NCI-H2107 treated with DMSO at 0.1 percent for 48 hours (cell line): ENCODE results near the gene LRRC57.
A peak's percentile ranks its signal among the peaks of the same experiment; 100 is the strongest.
"Not testable (repeated sequence)": the region's sequence is repeated elsewhere in the genome, so short reads cannot be mapped to it uniquely, and the experiment has no call there.

ENCODE experiments used
- DNase-seq: peaks from one replicate; lab custom pipeline; 2025; ENCODE audit not compliant: unreplicated experiment; lab: John Stamatoyannopoulos, UW

Gene LRRC57

DNA sequence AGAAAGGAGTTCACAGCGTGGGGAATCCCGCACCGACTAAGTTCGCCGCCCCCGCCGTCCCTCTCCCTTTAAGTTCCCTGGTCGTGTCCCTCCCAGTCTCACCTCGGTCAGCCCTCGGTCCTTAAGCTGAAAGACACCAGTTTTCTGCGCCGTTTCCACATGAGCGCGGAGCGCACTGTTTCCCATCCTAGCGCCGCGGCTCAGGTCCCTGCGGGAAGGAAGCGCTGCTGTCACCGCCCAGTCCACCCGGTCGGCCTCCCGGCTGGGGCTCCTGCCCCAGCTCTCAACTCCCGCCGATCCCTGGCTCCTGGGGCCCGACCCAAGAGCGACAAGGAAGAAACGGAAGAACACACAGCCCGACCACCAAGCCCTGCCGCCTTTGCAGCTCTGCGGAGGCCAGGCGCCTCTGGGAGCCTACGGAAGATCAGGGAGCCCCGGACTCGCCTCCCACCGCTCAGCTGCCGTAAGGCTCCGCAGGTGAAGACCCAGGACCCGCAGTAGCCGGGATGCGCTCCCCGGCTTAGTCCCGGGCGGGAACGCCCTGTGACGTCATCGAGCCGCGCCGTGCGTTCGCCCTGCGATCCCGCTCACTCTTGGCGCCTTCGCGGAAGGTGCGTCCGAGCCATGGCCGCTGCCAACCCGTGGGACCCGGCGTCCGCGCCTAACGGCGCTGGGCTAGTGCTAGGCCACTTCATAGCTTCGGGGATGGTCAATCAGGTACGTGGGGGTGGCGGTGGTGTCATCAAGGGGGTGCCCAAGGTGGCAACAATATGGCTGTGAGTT is at the start of gene LRRC57, which contains the start of gene HAUS2:
Gene LRRC57, minus strand, starts transcription at position 545 of the 783 bp plus-strand sequence. Its CDS starts 359 bp downstream, at position 186.
Gene HAUS2, plus strand, starts transcription at position 590 of the 783 bp plus-strand sequence. Its CDS starts 35 bp downstream, at position 625.
- DNase-seq: peak; percentile 35

DNA sequence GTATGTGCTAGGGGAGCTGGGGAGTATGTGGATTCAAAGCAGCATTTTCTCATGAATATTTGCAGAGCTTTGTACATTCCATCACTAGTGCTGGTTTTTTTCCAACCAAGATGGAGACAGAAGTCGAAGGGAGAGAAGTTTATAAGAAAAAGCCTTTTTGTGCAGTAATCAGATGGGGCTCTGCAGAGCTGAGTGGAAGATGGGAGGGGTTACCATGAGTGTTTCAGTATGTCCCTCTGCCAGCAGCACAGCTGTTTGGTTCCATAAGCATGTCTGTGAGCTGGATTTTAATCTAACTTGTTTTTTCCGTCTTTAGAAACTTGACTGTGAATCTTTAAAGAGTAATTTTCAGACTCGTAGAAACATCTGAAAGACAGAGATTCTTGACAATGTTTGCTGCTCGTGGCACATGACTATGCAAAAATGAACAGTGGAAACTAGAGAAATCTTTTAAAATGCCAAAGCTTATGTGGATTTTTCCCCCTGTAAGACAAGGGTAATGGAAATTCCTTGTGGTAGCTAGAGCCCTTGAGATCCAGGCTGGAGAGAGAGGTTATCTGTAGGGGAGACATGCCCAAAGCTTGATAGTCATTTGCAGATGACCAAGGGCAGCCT is 47.1 kb upstream of the LRRC57 start:
- no peak for DNase-seq

- DNase-seq: no peak
These were observed 45.5 kb upstream of the LRRC57 start for GRCh38 chr15:42594095-42594494.

DNA sequence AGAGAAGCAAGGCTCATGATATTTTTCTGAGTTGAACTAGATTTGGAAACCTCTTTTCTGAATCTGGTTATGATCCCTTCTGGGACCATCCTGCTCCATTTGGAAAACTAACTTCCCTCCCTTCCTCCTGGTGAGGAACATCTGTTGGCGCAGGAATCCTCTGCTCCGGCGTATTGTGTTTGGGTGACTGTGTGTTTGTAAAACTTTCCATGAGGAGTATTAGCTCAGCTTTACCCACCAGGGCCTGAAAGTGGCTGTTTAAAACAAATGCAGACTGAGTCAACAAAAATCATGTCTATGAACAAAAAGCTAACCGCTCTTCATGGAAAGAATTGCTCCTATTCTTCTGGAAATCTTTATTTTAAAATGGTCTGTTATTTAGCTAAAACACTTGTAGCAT is 44.5 kb upstream of the LRRC57 start:
- no peak for DNase-seq

DNA sequence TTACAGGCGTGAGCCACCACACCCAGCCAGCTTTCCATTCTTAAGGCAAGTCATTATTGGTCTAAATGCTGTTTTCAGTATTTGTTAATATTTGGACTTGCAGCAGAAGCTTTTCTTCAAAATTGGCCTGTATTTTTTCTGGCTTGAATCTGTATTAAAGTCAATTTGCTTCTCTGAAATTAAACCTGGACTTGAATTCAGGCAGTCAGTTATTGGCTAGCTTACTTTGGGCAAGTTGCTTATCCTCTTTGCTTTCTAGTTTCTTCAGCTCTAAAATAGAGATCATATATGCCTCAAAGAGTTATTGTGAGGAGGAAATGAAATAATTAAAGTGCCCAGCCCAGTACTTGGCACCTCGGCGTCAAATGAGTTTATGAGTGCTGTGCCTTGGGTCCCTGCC is 44.1 kb upstream of the LRRC57 start:
- DNase-seq: no peak

GRCh38 chr15:42591238-42591934 is 42.8 kb upstream of the LRRC57 start:
- DNase-seq: no peak

DNA sequence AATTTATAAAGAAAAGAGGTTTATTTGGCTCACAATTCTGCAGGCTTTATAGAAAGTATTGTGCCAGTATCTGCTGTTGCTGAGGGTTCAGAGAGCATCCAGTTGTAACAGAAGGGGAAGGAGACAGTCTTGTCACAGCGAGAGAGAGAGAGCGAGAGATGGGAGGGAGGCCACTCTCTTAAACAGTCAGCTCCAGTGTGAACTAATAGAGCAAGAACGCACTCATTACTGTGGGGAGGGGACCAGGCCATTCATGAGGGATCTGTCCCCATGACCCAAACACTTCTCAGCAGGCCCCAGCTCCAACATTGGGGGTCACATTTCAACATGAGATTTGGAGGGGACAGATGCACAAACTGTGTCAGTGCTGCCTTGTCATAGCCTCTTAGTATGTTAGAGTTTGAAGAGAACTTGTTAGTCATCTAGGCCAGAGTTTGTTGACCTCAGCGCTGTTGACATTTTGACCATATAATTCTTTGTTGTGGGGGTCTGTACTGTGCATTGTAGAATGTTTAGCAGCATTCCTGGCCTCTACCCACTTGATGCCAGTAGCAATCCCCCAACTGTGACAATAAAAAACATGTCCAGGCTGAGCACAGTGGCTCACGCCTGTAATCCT is 42.1 kb upstream of the LRRC57 start:
- no peak for DNase-seq

- no peak for DNase-seq
These were observed 35.6 kb upstream of the LRRC57 start for GRCh38 chr15:42584031-42584765.

- DNase-seq: no peak
These were observed 34.2 kb upstream of the LRRC57 start for GRCh38 chr15:42582569-42583375.

GRCh38 chr15:42581272-42581730 is 32.7 kb upstream of the LRRC57 start:
- DNase-seq: peak; percentile 41

- DNase-seq: no peak
These were observed 30.5 kb upstream of the LRRC57 start for GRCh38 chr15:42578984-42579537.

- DNase-seq: no peak
These were observed 29.0 kb upstream of the LRRC57 start for GRCh38 chr15:42577514-42578031.

GRCh38 chr15:42576776-42577175 is 28.2 kb upstream of the LRRC57 start:
- DNase-seq: no peak

GRCh38 chr15:42576040-42576594 is 27.5 kb upstream of the LRRC57 start:
- DNase-seq: no peak

DNA sequence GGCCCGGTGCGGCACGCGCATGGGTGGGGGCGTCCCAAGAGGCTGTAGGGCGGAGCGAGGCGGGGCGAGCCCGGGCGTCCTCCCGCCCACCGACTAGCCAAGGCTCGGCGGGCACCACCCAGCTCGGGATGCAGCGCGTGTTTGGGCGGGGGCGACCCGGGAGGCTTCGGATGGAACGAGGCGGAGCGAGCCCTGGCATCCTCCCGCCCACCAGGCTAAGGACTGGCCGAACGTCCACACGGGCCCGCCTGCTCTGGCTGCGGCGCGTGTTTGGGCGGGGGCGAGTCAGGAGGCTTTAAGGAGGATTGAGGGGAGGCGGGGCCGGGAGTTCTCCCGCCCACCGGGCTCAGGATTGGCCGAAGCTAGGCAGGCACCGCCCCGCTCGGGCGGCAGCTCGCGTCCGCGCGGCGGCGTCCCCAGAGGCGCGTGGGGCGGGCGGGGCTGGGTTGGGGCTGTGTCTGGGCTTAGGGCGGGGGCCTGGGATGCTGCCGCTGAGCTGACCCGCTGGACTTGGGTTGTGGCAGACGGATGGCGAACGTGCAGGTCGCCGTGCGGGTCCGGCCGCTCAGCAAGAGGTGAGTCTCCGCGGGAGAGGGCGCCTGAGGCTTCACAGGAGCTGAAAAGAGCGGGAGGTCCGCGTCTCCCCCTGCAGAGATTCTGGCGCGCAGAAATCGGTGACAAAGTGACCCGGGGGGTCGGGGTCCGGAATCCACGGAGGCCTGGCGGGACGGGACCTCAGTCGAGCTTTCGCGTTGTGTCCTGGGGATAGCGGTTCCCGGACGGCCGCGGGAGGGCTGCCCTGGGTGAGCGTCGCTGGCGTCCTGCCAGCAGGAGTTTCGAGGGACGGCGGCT is 26.8 kb upstream of the LRRC57 start, which contains the start of gene STARD9:
Gene STARD9, plus strand, starts transcription at position 419 of the 852 bp plus-strand sequence. Its CDS starts 110 bp downstream, at position 529.
- peak; percentile 57 for DNase-seq

DNA sequence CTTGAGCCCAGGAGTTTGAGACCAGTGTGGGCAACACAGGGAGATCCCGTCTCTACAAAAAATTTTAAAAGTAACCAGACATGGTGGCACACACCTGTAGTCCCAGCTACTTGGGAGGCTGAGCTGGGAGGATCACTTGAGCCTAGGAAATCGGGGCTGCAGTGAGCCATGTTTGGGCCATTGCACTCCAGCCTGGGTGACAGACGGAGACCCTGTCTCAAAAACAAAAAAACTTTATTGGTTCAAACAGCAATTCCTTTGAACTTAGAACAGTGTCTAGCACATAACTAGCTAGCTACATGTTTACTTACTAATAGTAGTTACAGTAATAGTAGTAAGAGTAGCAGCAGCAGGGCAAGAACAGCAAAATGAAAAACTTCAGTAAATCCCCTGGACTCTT is 10.1 kb upstream of the LRRC57 start:
- DNase-seq: no peak

DNA sequence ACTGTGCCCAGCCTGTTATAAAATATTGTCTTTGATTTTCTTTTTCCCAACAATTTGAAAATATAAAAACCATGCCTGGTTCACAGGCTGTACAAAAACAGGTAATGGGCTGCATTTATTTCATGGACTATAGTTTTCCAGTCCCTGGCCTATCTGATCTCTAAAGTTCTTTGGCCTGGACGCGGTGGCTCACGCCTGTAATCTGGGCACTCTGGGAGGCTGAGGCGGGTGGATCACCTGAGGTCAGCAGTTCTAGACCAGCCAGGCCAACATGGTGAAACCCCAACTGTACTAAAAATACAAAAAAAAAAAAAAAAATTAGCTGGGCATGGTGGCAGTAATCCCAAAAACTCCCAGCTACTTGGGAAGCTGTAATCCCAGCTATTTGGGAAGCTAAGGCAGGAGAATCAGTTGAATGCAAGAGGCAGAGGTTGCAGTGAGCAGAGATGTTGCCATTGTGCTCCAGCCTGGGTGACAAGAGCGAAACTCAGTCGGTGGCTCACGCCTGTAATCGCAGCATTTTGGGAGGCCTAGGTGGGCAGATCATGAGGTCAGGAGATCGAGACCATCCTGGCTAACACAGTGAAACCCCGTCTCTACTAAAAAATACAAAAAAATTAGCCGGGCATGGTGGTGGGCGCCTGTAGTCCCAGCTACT is 8.1 kb upstream of the LRRC57 start:
- not testable (repeated sequence) for DNase-seq
